ENCODE measurements around the gene PPARD. TPM values are rescaled to one million over a fixed set of nuclear protein-coding genes. Genes with fewer than 3 reads are reported as not detected.

The PPARD gene
- total and polyA plus RNA-seq, 2 of the 13 experiments (the other 11 are each of a cell fraction or from before 2014, with no cell fraction given) = 6.1 to 13.3 TPM

DNA sequence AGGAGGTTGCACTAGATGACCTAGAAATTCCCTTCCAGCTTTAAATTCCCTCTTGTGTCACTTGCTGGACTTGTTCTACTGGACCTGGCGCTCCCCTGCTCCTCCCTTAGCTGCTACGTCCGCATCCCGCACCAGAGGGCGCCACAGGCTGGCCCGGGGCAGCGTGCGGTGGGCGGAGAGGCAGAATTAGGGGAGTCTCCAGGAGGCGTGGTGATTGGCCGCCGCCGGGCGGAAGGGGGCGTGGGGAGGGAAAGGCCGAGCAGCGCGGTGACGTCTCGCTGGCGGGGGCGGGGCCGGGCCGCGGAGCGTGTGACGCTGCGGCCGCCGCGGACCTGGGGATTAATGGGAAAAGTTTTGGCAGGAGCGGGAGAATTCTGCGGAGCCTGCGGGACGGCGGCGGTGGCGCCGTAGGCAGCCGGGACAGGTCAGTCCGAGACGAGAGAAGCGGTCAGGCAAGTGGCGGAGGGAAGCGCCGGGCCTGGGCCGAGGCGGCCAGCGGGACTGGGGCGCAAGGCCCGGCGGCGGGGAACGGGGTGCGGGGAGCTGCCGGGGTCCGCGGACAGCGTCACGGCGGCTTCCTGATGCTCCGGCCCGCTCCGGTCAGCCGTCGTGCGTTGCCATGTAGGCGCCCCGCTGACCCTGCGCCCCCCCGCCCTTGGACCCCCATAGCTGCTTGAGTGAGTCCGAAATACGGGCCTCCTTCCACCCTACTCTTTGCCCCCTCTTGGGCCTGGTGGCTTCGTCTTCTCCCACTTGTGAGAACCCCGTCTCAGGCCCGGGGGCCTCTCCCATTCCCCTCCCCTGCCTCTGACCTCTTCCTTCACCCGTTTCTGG, at the start of gene PPARD (continued):
- TF ChIP-seq, protein P1, sequence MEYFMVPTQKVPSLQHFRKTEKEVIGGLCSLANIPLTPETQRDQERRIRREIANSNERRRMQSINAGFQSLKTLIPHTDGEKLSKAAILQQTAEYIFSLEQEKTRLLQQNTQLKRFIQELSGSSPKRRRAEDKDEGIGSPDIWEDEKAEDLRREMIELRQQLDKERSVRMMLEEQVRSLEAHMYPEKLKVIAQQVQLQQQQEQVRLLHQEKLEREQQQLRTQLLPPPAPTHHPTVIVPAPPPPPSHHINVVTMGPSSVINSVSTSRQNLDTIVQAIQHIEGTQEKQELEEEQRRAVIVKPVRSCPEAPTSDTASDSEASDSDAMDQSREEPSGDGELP (IDR thresholded peaks at IDR 0.05; ENCODE audit: borderline replicate concordance, low read depth) = no peak; the same call in 1 of the 2 replicates
- TF ChIP-seq ZNF644 (CRISPR knock-in tag; IDR thresholded peaks at IDR 0.05; ENCODE audit: low read depth) = no peak
- TF ChIP-seq, protein P2, sequence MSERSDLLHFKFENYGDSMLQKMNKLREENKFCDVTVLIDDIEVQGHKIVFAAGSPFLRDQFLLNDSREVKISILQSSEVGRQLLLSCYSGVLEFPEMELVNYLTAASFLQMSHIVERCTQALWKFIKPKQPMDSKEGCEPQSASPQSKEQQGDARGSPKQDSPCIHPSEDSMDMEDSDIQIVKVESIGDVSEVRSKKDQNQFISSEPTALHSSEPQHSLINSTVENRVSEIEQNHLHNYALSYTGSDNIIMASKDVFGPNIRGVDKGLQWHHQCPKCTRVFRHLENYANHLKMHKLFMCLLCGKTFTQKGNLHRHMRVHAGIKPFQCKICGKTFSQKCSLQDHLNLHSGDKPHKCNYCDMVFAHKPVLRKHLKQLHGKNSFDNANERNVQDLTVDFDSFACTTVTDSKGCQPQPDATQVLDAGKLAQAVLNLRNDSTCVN (CRISPR knock-in tag; IDR thresholded peaks at IDR 0.05; ENCODE audit: borderline replicate concordance) = peak; percentile 72; the same call in 1 of the 2 replicates
- no peak for TF ChIP-seq HOXA7 (CRISPR knock-in tag; IDR thresholded peaks at IDR 0.05)
- TF ChIP-seq TCF7L2 (IDR thresholded peaks at IDR 0.05; ENCODE audit: low read depth, low read length) = no peak
- TF ChIP-seq, protein P3, sequence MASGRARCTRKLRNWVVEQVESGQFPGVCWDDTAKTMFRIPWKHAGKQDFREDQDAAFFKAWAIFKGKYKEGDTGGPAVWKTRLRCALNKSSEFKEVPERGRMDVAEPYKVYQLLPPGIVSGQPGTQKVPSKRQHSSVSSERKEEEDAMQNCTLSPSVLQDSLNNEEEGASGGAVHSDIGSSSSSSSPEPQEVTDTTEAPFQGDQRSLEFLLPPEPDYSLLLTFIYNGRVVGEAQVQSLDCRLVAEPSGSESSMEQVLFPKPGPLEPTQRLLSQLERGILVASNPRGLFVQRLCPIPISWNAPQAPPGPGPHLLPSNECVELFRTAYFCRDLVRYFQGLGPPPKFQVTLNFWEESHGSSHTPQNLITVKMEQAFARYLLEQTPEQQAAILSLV (CRISPR knock-in tag; IDR thresholded peaks at IDR 0.05; ENCODE audit: borderline replicate concordance) = no peak
- no peak; the same call in 1 of the 2 replicates for TF ChIP-seq ZNF510 (CRISPR knock-in tag; IDR thresholded peaks at IDR 0.05; ENCODE audit: low read depth)
- TF ChIP-seq, protein P4, sequence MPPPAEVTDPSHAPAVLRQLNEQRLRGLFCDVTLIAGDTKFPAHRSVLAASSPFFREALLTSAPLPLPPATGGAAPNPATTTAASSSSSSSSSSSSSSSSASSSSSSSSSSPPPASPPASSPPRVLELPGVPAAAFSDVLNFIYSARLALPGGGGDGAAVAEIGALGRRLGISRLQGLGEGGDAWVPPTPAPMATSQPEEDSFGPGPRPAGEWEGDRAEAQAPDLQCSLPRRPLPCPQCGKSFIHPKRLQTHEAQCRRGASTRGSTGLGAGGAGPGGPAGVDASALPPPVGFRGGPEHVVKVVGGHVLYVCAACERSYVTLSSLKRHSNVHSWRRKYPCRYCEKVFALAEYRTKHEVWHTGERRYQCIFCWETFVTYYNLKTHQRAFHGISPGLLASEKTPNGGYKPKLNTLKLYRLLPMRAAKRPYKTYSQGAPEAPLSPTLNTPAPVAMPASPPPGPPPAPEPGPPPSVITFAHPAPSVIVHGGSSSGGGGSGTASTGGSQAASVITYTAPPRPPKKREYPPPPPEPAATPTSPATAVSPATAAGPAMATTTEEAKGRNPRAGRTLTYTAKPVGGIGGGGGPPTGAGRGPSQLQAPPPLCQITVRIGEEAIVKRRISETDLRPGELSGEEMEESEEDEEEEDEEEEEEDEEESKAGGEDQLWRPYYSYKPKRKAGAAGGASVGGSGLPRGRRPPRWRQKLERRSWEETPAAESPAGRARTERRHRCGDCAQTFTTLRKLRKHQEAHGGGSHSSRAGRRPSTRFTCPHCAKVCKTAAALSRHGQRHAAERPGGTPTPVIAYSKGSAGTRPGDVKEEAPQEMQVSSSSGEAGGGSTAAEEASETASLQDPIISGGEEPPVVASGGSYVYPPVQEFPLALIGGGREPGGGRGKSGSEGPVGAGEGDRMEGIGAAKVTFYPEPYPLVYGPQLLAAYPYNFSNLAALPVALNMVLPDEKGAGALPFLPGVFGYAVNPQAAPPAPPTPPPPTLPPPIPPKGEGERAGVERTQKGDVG (CRISPR knock-in tag; IDR thresholded peaks at IDR 0.05; ENCODE audit: borderline replicate concordance) = no peak
- TF ChIP-seq, protein P5, sequence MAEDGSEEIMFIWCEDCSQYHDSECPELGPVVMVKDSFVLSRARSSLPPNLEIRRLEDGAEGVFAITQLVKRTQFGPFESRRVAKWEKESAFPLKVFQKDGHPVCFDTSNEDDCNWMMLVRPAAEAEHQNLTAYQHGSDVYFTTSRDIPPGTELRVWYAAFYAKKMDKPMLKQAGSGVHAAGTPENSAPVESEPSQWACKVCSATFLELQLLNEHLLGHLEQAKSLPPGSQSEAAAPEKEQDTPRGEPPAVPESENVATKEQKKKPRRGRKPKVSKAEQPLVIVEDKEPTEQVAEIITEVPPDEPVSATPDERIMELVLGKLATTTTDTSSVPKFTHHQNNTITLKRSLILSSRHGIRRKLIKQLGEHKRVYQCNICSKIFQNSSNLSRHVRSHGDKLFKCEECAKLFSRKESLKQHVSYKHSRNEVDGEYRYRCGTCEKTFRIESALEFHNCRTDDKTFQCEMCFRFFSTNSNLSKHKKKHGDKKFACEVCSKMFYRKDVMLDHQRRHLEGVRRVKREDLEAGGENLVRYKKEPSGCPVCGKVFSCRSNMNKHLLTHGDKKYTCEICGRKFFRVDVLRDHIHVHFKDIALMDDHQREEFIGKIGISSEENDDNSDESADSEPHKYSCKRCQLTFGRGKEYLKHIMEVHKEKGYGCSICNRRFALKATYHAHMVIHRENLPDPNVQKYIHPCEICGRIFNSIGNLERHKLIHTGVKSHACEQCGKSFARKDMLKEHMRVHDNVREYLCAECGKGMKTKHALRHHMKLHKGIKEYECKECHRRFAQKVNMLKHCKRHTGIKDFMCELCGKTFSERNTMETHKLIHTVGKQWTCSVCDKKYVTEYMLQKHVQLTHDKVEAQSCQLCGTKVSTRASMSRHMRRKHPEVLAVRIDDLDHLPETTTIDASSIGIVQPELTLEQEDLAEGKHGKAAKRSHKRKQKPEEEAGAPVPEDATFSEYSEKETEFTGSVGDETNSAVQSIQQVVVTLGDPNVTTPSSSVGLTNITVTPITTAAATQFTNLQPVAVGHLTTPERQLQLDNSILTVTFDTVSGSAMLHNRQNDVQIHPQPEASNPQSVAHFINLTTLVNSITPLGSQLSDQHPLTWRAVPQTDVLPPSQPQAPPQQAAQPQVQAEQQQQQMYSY (CRISPR knock-in tag; IDR thresholded peaks at IDR 0.05) = no peak
- TF ChIP-seq ZNF333 (CRISPR knock-in tag; IDR thresholded peaks at IDR 0.05; ENCODE audit: borderline replicate concordance) = no peak; the same call in 1 of the 2 replicates
- TF ChIP-seq NCOR1 (IDR thresholded peaks at IDR 0.05; ENCODE audit: borderline replicate concordance, low read length) = peak; percentile 30; the same call in 1 of the 2 replicates
- TF ChIP-seq TGIF2 (CRISPR knock-in tag; IDR thresholded peaks at IDR 0.05) = 0 out of 2 replicates have a peak, but pooled peaks have one; percentile 55
- TF ChIP-seq SOX13 (IDR thresholded peaks at IDR 0.05) = no peak
- peak in 1 of 2 experiments; percentile 60; a peak in 1 of 4 replicates for TF ChIP-seq SOX13 (CRISPR knock-in tag; conservative IDR thresholded peaks at IDR 0.05 in 1 of 2, IDR thresholded peaks at IDR 0.05 in 1 of 2)
- peak; percentile 96 for TF ChIP-seq IRF2 (CRISPR knock-in tag; IDR thresholded peaks at IDR 0.05)
- no peak for TF ChIP-seq ZNF207 (IDR thresholded peaks at IDR 0.05; ENCODE audit: borderline replicate concordance)
- TF ChIP-seq EZH2 (conservative IDR thresholded peaks at IDR 0.05; ENCODE audit: low read depth, low read length) = no peak

All from HepG2 (cell line).